ENCODE data around the gene PDCD6IP.
"Not testable (repeated sequence)": the region's sequence is repeated elsewhere in the genome, so short reads cannot be mapped to it uniquely, and the experiment has no call there.

Gene PDCD6IP

DNA sequence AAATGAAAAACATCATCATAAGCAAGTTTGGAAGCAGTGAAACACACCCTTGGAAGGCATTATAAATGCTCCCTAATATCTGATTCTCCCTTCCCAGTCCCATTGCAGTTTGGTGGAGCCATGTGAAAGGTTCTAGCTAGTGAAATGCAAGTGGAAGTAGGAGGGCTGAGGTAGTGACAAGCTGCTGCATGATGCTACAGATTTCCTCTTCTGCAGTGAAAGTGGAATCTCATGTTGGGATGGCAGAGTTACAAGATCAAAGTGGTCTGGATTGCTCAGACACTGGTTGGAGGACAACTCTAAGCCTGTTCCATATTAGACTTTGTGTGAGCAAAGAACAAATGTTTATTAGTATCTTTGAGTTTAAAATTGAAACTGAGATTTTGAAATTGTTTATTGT, 3.3 kb upstream of the PDCD6IP start:
- no peak for DNase-seq (ENCODE audit: low read depth in 4 of 4, low spot score in 1 of 4)

DNA sequence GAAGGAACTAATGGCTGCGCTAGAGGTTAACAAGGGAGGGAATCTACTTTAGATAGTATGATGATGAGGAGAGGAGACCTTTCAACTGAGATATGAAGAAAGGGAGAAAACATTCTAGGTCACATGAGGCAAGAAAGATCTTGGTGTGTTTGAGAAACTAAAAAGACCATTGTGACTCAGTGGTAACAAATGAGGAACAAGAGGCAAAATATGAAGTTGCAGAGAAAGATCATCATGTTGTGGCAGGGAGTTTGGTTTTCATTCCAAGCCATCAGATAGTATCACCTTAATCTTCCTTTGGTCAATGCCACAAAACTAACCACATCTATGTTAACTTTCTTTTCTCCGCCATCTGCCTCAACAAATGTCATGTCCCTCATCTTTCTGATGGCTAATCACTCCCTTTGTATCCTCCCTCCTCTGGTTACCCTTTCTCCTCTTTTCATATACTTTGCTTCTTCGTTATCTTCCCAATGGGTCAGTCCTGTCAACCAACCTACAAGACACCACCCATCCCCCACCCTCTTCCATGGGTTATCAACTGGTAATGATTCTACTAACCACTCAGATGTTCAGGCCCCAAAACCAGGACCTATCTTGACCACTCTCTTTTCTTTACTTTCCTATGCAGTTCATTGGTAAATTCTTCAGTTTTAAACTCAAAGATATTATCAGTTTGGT, 2.4 kb upstream of the PDCD6IP start:
- DNase-seq (ENCODE audit: low read depth in 4 of 4, low spot score in 1 of 4), result no peak

DNA sequence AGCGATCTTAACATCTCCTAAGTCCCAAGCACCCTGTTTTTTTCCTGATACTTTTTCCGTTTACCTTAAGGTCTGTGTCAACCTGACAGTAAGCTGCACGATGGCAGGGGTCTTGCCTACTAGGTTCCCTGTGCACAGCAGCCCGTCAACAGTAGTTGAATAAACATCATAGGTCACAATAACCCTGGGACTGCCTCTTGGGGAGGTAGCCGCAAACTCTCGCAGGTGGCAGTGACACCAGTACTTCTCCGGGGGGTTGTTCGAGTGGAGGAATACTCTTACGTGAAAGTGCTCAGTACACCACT, 365 bp upstream of the PDCD6IP start:
- DNase-seq (ENCODE audit: low read depth in 4 of 4, low spot score in 1 of 4), result peak in 1 of 4 experiments; percentile 10

DNA sequence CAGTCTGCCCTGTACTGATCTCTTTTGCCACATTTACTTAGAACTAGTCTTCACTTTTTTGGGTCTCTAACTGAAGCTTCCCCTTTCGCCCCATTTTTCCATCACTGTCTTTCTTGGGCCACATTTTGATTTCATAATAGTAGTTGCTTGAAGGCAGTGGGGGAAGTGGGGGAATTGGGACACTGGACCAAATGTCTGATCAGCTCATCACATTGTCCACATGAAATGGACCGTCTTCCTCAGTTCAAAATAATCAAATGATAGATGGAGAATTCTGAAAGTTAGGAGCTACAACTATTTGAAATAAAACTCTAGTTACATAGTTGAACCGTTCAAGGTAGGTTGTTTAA, 747 bp downstream of the PDCD6IP start:
- no peak for DNase-seq (ENCODE audit: low read depth in 4 of 4, low spot score in 1 of 4)

DNA sequence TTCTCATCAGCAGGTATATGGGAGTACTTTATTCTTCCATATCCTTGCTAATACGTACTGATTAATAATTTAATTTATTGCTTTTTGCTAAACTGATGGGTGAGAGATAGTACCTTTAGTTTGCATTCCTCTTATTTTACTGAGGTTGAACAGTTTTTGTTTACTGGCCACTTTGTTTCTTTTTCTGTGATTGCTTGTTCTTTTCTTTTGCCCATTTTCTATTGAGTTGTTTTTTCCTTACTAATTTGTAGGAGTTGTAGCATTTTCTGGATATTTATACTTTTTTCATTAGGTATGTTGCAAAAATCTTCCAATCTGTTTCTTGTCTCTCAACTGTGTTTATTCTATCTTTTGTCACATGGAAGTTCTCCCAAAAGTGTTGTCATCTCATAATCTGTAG, 4.8 kb downstream of the PDCD6IP start:
- DNase-seq (ENCODE audit: low read depth in 4 of 4, low spot score in 1 of 4), result no peak

DNA sequence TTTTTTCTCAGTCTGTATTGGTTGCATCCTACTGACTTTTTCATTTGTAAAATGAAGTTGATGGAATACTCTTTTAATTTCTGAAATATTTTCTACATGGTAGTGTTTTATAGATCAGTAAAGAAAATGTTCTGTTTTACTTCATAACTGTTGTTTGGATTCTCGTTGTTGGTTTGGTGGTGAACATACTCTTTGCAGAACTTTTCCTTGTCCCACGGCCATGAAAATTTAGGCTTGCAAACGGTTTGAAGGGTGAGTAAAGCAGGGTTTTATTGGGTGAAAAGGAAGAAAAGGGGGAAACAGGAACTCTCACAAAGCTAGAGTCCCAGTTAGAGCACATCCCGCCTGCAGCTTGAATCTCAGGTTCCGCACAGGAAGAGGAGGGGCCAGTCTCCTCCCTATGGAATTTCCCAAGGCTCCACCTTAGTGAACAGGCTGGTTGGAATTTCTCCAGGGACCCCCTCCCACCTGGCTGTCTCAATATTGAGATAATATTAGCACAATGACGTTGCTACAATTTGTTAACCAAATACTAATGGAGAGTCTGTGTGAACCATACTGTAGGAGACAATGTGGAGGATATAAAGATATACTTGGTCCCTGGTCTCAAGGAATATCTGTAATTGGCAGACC, 5.6 kb downstream of the PDCD6IP start:
- no peak for DNase-seq (ENCODE audit: low read depth in 4 of 4, low spot score in 1 of 4)

DNA sequence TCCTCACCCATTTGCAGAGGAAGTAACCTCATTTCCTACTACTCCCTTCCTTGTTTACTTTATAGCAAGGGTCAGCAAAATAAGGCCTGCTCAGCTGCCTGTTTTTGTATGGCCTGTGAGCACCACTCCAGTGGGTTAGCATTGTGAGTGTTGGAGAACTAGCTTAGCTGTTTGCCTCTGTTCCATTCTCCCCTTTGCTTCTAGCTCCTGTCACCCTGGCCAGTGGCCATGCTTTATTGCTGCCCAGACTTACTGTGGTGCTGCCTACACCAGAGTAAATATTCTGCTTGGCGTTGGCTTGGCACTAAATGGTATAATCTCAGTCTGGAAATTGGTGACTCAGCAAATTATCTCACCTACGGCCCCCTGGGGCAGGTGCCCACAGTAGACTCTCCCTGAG, 8.8 kb downstream of the PDCD6IP start:
- DNase-seq (ENCODE audit: low read depth in 4 of 4, low spot score in 1 of 4), result no peak

DNA sequence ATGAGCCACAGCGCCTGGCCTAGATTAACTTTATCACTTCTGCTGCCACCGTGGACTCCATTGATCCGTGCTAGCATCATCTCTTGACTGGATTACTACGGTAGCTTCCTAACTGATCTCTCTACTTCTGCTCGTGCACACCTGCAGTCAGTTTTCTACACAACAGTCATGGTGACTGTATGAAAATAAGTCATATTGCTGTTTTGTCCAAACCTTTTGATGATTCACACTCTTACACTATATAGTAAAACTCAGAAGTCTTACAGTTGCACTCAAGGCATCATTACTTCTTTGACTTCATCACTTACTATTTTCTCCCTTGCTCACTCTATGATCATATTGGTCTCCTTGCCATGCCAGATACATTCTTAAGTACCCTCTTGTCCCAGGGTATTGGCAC, 10.1 kb downstream of the PDCD6IP start:
- no peak for DNase-seq (ENCODE audit: low read depth in 4 of 4, low spot score in 1 of 4)

DNA sequence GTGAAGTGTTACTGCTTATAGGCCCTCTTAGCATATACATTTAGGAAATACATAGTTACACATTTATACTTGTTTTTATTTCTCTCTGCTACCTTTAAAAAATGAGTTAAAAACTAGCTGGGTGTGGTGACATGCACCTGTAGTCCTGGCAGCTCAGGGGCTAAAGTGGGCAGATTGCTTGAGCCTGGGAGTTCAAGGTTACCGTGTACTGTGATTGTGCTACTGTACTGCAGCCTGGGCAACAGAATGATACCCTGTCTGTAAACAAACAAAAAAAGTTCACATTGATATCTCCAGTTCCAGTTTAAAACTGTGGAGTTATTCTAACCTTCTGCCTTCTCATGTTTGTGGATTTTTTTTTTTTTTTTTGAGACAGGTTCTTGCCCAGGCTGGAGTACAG, 12.1 kb downstream of the PDCD6IP start:
- DNase-seq (ENCODE audit: low read depth in 4 of 4, low spot score in 1 of 4), result no peak

DNA sequence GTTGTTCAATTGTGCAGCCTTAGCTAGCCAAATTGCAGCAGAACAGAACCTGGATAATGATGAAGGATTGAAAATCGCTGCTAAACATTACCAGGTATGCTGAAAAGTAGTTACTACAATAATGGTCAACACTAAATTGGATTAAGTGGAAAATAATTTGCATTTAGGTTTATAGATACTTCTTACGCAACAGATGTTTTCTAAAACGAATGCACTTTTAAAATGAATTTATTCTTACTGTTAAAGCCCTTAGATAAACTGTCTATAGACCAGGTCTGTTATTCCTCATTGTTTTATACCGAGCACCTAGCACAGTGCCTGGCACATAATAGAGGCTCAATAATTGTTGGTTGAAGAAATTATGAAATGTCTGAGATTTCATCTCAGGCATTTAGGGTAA, 23.6 kb downstream of the PDCD6IP start:
- DNase-seq (ENCODE audit: low read depth in 4 of 4, low spot score in 1 of 4), result no peak

DNA sequence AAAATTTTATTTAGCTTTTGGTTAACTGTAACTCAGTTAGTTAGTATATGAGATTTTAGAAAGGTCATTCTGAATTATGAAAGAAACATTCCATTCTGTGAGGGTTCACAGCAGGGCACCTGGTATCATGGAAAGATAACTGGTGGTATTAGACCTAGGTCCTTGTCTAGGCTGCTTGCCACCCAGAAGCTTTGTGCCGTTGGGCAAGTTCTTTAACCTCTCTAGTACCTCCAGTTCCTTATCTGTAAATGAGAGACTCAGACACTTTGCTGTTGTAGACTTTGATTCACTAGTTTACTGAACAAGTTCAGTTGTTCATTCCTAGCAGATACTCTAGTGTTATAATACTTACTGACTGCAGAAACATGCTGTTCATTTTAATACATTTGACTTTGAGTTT, 25.4 kb downstream of the PDCD6IP start:
- no peak for DNase-seq (ENCODE audit: low read depth in 4 of 4, low spot score in 1 of 4)

DNA sequence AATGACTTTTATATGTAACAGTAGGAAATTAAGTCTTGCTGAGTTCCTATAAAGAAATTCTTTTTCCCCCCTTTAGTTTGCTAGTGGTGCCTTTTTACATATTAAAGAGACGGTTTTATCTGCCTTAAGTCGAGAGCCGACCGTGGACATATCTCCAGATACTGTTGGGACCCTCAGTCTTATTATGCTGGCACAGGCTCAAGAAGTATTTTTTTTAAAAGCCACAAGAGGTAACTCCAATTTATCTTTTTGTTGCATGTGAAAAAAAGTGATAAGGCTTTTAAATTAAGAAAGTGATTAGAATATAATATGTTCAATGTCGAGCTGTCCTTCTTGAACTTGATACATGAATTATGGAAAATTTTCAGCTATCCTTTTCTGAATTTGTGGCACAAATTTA, 26.7 kb downstream of the PDCD6IP start:
- no peak for DNase-seq (ENCODE audit: low read depth in 4 of 4, low spot score in 1 of 4)

DNA sequence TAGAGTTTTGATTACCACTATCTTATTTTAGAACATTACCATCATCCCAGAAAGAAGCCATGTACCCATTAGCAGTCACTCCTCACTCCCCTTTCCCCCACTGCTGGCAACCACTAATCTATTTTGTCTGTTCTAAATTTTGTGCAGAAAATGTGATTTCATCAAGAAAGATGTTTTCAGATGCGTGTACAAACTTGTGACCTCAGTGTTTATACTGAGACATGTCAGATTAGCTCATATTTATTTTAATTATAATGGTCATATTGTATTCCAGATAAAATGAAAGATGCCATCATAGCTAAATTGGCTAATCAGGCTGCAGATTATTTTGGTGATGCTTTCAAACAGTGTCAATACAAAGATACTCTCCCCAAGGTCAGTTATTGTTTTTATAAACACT, 27.8 kb downstream of the PDCD6IP start:
- DNase-seq (ENCODE audit: low read depth in 4 of 4, low spot score in 1 of 4), result no peak

DNA sequence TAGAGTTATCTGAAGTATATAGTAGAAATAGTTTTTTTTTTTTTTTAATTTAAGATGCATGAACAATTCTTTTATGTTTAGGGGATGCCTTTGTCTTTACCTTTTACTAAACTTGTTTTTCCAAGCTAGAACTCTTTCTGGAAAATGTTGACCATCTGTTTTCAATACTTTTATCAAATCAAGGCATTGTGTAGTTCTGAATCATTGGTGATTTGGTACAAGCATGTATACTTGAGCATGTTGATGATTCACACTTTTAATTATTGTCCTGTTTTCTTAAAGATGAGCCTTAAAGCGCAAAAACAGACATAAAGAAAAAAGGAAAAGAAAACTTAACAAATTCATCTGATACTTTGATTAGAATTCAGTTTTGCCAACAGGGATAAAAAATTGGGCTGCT, 28.3 kb downstream of the PDCD6IP start:
- no peak for DNase-seq (ENCODE audit: low read depth in 4 of 4, low spot score in 1 of 4)

DNA sequence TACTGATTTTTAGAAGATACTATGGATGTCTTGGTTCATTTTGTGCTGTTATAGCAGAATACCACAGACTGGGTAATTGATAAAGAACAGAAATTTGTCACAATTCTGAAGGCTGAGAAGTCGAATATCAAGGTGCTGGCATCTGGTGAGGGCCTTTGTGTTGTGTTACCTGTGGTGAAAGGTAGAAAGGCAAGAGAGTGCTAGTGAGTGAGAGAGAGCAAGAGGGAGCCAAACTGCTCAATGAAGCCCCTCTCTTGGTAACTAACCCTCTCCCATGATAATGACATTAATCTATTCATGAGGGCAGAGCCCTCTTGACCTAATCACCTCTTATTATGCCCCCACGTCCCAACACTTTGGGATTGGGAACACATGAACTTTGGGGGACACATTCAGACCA, 31.3 kb downstream of the PDCD6IP start:
- no peak for DNase-seq (ENCODE audit: low read depth in 4 of 4, low spot score in 1 of 4)

DNA sequence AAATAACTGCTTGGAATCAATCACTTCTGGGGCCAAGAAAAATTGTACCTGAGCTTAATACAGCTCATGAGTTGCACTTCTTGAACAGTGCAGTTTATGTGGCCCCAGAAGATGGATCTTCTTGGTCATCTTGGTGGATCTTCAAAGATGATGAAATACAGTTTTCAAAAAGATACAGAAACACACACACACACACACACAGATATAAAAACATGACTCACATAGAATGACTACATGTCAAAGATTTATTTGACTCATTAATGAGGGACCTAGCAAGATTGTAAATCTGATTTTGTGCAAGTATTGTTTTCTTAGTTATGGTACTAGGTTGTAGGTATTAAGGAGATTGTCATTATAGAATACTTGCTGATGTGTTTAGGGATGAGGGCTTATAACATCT, 32.6 kb downstream of the PDCD6IP start:
- DNase-seq (ENCODE audit: low read depth in 4 of 4, low spot score in 1 of 4), result no peak

DNA sequence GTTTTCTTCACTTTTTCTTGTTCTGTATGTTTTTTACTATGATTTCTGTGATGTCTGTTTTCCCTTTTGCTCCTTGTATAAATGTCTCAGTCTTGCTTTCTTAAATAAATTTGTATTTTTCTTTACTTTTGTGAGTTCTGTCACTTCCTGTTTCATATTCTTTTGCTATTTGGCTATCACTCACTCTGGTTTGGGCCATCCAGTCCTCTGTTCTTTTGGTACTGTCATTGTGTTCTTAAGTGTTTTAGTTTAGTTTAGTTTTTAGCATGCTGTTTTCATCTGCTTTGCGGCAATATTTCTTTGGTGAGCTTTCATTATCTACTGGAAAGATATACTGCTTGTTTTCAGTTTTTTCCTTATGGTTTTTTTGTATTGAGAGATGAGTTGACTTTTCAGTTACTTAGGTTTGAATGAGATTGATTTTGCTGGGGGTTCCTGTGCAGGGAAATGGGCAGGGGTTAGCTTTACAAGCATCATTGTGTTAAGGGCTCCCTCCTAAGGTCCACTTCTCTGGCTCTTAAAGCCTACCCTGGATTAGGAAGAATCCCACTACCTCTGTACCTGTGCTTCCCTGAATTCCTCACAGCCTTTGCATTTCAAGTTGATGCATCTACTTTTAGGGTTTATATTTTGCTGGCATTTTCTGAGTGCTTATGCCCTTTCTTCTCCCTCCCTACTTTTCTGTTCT, 35.1 kb downstream of the PDCD6IP start:
- DNase-seq (ENCODE audit: low read depth in 4 of 4, low spot score in 1 of 4), result no peak

DNA sequence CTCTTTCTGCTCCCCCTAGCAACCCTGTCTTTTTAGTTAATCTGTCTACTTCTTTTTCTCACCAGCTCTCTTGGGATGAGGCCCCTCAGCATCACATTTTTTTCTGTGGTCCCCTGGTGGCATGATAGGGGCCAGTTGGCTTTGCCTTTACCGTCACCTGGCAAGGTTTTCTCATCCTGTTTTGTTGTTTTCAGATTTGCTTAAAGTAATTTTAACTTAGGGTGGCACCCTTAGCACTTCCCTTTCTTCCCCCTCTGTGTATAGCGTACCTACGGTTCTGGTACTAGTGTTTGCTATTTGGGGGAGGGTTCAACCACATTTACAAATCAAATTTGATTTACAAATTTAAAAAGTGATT, 35.6 kb downstream of the PDCD6IP start:
- DNase-seq (ENCODE audit: low read depth in 4 of 4, low spot score in 1 of 4), result no peak

DNA sequence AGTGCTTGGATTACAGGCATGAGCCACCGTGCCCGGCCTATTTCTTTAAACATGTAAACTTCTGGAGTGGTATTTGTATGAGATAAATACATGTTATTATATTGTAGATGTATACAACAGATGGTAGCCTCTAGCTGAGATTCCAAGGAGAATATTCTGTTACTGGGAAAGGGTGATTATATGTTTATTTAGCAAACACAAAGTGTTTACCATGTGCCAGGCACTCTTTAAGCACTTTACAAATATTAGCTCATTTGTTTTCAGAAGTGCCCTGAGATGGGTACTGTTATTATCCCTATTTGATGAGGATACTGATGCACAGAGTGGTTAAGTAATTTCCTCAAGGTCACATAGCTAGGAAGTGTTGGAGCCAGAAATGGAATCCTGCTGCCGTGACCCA, 38.8 kb downstream of the PDCD6IP start:
- not testable (repeated sequence) for DNase-seq (ENCODE audit: low read depth in 4 of 4, low spot score in 1 of 4)

DNA sequence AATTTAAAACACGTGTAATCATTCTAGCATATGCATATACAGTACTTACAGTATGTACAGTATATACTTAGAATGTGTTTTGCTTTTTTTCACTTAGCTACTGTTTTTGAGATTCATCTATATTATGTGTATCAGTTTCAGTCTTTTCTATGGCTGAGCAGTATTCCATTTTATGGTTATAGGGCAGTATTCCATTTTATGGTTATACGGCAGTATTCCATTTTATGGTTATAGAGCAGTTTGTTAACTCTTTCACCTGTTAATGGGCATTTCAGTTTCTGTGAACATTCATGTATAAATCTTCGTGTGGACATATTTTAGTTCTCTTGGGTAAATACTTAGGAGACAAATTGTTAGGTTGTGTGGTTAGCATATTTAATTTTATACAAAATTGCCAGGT, 40.9 kb downstream of the PDCD6IP start:
- DNase-seq (ENCODE audit: low read depth in 4 of 4, low spot score in 1 of 4), result no peak

DNA sequence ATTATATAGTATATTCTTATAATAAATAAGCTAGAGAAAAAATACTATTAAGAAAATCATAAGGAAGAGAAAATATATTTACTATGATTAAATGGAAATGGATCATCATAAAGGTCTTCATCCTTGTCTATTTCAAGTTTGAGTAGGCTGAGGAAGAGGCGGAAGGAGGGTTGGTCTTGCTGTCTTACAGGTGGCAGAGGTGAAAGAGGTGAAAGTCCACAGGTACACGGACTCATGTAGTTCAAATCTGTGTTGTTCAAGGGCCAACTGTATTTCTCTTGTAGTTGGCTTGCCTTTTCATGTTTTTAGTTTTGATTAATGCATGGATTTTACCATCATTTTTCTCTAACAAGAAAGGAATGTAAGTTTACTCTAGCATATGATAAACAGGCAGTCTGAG, 41.7 kb downstream of the PDCD6IP start:
- DNase-seq (ENCODE audit: low read depth in 4 of 4, low spot score in 1 of 4), result no peak

DNA sequence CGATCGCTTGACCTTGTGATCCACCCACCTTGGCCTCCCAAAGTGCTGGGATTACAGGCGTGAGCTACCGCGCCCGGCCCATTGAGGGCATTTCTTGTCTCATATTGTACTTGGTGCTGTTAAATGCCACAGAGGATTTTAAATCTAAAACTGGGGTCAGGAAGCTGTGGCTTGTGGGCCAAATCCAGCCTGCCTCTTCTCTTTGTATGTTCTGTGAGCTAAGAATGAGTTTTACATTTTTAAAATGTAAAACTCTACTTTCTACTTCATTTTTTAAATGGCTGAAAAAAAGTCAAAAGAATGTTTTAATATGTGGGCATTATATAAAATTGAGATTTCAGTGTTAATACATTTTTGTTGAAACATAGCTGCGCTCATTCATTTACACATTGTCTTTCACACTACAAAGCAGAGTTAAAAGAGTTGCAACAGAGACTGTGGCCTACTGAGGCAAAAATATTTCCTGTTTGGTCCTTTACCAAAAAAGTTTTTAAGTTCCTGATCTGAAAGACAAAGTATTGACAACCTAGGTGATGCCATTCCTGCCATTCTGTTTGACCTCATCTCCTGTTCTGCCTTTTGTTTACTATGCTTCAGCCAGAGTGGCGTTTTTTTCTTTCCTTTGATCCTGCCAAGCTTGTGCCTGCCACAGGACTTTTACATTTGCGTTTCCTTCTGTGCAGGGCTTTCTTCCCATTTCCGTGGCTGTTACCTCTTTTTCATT, 50.4 kb downstream of the PDCD6IP start:
- no peak for DNase-seq (ENCODE audit: low read depth in 4 of 4, low spot score in 1 of 4)
